Spinal cord (tissue), 10 donors: ENCODE data around the gene COPS9. TPM values are rescaled to one million over a fixed set of nuclear protein-coding genes. Genes with fewer than 3 reads are reported as not detected.

Source experiments
- DNase-seq, 6 donors: peaks; one replicate each; pipeline versions ENCODE4 v3.0.0 to v3.0.0-alpha.2; 2013 to 2015; ENCODE audit warnings: low spot score in 6 of 6, low read depth in 4 of 6
- H3K27ac ChIP-seq: one replicate; pipeline ENCODE4 v1.5.1; 2013; ENCODE audit warnings: low read depth, low read length, control low read depth
- H3K27me3 ChIP-seq: one replicate; pipeline ENCODE4 v1.6.1; 2013; ENCODE audit warnings: low read length; ENCODE audit not compliant: control insufficient read depth, insufficient read depth
- H3K36me3 ChIP-seq: one replicate; pipeline ENCODE4 v1.6.1; 2013; ENCODE audit warnings: low read length; ENCODE audit not compliant: control insufficient read depth, insufficient read depth
- H3K4me1 ChIP-seq: one replicate; pipeline ENCODE4 v1.6.1; 2013; ENCODE audit warnings: low read length; ENCODE audit not compliant: control insufficient read depth, insufficient read depth
- H3K4me3 ChIP-seq: one replicate; pipeline ENCODE4 v1.5.1; 2013; ENCODE audit warnings: low read depth, low read length, control low read depth
- H3K9me3 ChIP-seq: one replicate; pipeline ENCODE4 v1.6.1; 2013; ENCODE audit warnings: low read length; ENCODE audit not compliant: control insufficient read depth, insufficient read depth
- WGBS: methylation state at CpG from one replicate; pipeline ENCODE4 v1.1.5; 2013; ENCODE audit warnings: missing lambda C conversion rate; ENCODE audit not compliant: insufficient coverage; 5-methylcytosine and 5-hydroxymethylcytosine counted together
- polyA plus RNA-seq, 2 donors: library from polyadenylated mRNA; unstranded; fragments of 120-200 nt; gene quantifications; one replicate each; pipeline ENCODE4 v1.2.1, GENCODE V29; 2013; ENCODE audit not compliant: insufficient read length in 2 of 2
- total RNA-seq, 2 donors: library from RNA; depleted of rRNA in 1 of 2; stranded (reverse); fragments of 120-200 nt in 1 of 2; fragments of >200 nt in 1 of 2; gene quantifications; one replicate each; pipeline versions ENCODE4 v1.2.3 to v1.2.4, GENCODE V29; 2013 to 2014
- donor health status: healthy.

COPS9 gene
- total and polyA plus RNA-seq, 4 donors: 90.3 to 219 (median 156) TPM

DNA sequence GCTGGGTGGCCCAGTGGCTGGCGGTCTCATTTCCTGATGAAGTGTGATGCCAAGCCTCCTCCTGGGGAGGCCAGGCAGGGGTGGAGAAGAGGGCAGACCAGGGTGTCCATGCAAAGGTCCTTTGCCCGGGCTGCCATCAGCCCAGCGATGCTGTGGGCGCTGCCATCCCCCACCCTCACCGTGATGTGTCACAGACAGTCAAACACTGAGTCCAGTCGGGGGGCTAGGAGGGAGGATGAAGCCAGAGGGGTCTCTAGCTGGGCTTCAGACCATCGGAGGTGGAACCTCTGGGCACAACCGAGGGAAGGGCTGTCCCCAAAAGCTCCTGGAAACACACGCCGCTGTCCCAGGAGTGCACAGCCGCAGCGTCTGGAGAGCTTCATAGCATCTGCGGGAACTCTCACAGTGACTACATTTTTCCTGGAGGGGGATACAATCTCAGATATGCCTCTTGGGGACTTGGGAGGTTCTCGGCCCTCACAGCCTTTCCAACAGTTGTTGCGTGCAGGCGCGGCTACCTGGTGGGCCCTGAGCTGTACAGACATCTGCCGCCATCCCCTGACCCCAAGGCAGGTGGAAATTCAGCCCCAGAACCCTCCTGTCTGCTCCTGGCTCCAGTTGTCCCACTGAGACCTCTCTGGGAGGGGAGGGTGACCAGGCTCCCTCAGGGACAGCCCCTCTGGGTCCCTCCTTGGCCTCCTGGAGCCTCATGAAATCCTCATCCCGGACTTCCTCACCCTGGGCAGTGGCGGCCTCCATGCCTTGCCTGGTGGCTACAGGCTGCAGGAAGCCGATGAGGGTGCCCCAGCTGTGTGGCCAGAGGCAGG lies 30.9 kb upstream of the COPS9 start:
- H3K36me3 ChIP-seq: no peaks in the 10 kb centered on the region
- 94% methylated on average over 20 of the region's 21 CpGs for WGBS
- H3K4me3 ChIP-seq: no peak overlapping the region
- H3K9me3 ChIP-seq: no peaks in the 10 kb centered on the region
- H3K27ac ChIP-seq: no peak overlapping the region
- H3K27me3 ChIP-seq: no peaks in the 10 kb centered on the region
- H3K4me1 ChIP-seq: peaks cover 35% of the 10 kb centered on the region
- DNase-seq: no peak

DNA sequence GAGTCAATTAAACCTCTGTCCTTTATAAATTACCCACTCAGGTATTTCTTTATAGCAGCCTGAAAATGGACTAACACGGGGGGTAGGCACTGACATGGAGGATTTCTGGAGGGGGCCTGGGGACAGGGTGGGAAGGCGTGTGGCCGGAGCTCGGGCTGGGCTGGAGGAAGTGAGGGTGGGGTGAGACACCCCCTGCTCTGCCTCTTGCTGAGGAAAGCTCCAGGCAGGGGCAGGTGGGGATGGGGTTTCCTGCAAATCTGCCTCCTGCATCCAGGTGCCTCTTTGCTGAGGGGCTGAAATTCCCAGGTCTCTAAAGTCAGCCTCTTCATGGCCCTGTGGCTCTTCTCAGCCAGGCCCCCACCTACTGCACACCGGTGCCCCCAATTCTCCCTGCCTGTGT lies 30.1 kb upstream of the COPS9 start:
- H3K27me3 ChIP-seq: no peaks in the 10 kb centered on the region
- H3K4me1 ChIP-seq: peaks cover 33% of the 10 kb centered on the region
- no peaks in the 10 kb centered on the region for H3K36me3 ChIP-seq
- 88% methylated on average over 5 of the region's 5 CpGs for WGBS
- no peaks in the 10 kb centered on the region for H3K9me3 ChIP-seq
- no peak overlapping the region for H3K27ac ChIP-seq
- DNase-seq: no peak
- H3K4me3 ChIP-seq: no peak overlapping the region

DNA sequence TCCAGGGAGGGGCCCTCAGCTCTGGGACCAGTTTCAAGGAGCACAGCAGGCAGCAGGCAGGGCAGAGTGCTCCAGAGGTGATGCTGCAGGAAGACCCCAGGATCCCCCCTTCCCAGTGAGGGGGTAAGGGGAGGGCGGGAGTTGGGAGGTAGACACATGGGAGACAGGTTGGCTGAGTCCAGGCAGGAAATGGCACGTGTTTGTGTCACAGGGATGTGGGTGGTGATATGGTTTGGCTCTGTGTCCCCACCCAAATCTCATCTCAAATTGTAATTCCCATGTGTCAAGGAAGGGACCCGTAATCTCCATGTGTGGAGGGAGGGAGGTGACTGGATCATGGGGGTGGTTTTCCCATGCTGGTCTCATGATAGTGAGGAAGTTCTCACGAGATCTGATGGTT lies 29.6 kb upstream of the COPS9 start:
- H3K27ac ChIP-seq: no peak overlapping the region
- no peak overlapping the region for H3K4me3 ChIP-seq
- H3K36me3 ChIP-seq: no peaks in the 10 kb centered on the region
- DNase-seq: no peak
- no CpG with 5 or more reads among the region's 4 CpGs for WGBS
- H3K27me3 ChIP-seq: no peaks in the 10 kb centered on the region
- H3K9me3 ChIP-seq: no peaks in the 10 kb centered on the region
- peaks cover 28% of the 10 kb centered on the region for H3K4me1 ChIP-seq

- H3K36me3 ChIP-seq: peaks cover 2% of the 10 kb centered on the region
- DNase-seq: no peak
- H3K27ac ChIP-seq: no peak overlapping the region
- WGBS: 85% methylated on average over 8 of the region's 10 CpGs
- no peaks in the 10 kb centered on the region for H3K27me3 ChIP-seq
- peaks cover 25% of the 10 kb centered on the region for H3K4me1 ChIP-seq
- no peak overlapping the region for H3K4me3 ChIP-seq
- H3K9me3 ChIP-seq: no peaks in the 10 kb centered on the region
These were observed 28.9 kb upstream of the COPS9 start for GRCh38 chr2:240165034-240165433.

DNA sequence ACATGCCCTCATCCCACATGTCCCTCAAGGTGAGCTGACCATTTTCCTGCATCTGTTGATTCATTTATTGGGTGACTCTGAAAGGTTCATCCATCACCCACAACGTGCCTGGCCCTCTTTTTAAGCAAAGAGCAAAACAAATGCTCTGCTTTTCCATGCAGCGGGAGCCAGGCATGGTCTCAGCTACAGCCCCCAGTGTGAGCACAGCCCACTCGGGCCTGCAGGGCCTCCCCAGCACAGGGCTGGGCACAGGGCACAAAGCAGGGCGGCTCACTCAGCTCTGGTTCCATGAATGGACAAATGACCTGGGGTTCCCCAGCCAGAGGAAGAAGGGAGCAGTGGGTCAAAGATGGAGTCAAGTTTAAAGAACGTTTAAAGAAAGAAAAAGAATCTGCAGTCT lies 28.5 kb upstream of the COPS9 start:
- no peak overlapping the region for H3K4me3 ChIP-seq
- H3K9me3 ChIP-seq: no peaks in the 10 kb centered on the region
- DNase-seq: no peak
- WGBS: 61% methylated on average over 4 of the region's 5 CpGs
- H3K36me3 ChIP-seq: peaks cover 2% of the 10 kb centered on the region
- H3K27me3 ChIP-seq: no peaks in the 10 kb centered on the region
- no peak overlapping the region for H3K27ac ChIP-seq
- peaks cover 20% of the 10 kb centered on the region for H3K4me1 ChIP-seq

DNA sequence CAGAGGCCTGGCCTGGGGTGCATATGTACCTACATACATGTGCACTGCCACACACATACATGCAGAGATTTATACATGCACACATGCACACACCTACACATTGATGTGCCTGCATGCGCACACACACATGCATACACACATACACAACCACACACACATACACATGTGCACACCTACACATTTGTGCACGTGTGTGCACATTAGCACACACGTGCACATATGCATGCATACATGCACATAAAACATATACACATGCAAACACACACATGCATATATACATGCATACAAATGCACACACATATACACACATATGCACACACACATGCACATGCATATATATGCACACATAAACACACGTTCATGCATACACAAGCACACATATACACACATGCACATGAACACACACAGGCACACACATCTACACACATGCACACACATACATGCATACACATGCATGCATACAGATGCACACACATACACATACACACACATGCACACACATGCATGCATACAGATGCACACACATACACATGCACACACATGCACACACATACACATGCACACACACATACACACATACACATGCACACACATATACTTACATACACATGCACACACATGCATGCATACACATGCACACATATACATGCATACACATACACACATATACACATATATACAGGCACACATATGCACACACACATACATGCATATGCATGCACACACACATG lies 27.9 kb upstream of the COPS9 start:
- Histone ChIP-seq H3K9me3 (no peaks in the 10 kb centered on the region), H3K27ac (no peak overlapping the region), H3K36me3 (peaks cover 2% of the 10 kb centered on the region), H3K4me3 (no peak overlapping the region), H3K27me3 (no peaks in the 10 kb centered on the region), H3K4me1 (peaks cover 15% of the 10 kb centered on the region)
- WGBS: 96% methylated on average over 4 of the region's 4 CpGs
- DNase-seq: no peak

DNA sequence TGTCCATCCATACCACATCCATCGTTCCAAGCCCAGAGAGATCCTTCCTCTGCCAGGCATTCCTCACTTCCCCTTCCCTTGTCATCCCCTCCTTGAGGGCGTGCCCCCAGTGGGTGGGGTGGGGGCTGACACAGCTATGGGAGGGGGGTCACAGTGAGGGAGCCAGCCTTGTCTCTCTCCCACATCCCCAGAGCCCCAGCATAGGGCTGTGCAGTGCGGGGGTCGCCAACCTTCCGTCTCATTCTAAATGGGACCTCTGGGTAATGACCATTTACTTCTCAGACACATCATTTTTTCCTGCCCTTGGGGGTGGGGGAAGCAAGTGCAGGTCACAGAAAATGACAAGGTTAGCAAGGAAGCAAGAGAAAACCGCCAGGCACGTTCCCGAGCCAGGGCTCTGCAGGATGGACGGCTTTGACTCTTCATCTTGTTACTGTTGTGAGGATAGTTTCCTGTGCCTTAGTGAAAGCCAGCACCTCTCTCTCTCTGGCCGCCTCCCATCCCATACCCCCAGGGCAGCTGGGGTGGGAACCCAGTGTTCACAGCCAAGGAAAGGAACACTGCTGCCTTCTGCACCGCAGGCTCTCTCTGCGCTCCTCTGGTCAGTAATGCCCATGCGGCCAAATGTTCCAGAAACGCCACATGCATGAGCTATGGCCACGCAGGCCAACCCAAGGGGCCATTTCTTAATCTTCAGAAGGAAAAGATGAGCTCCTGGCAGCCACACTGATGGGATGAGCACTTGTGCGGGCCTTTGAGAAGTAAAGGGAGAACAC lies 27.0 kb upstream of the COPS9 start:
- Histone ChIP-seq H3K9me3 (no peaks in the 10 kb centered on the region), H3K4me1 (peaks cover 9% of the 10 kb centered on the region), H3K27me3 (no peaks in the 10 kb centered on the region), H3K27ac (no peak overlapping the region), H3K36me3 (peaks cover 2% of the 10 kb centered on the region), H3K4me3 (no peak overlapping the region)
- DNase-seq: no peak
- WGBS: 85% methylated on average over 7 of the region's 16 CpGs

GRCh38 chr2:240162531-240162930 lies 26.4 kb upstream of the COPS9 start:
- Histone ChIP-seq H3K4me3 (no peak overlapping the region), H3K36me3 (peaks cover 2% of the 10 kb centered on the region), H3K4me1 (peaks cover 9% of the 10 kb centered on the region), H3K27me3 (no peaks in the 10 kb centered on the region), H3K27ac (no peak overlapping the region), H3K9me3 (no peaks in the 10 kb centered on the region)
- DNase-seq: no peak
- 83% methylated on average over 6 of the region's 6 CpGs for WGBS

DNA sequence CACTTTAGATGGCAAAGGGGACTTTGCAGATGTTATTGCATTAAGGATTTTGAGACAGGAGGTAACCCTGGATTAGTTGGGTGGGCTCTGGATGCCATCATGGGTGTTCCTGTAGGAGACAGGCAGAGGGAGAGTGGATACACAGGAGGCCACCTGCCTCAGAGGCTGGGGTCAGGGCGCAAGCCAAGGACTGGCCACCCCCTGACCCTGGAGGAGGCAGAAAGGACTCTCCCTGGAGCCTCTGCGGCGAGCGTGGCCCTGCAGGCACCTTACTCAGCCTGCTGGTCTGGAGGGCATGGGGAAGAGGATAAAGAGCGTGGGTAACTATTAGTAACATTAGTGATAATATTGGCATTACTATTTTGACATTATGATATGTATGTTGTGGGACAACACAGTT lies 25.9 kb upstream of the COPS9 start:
- Histone ChIP-seq H3K4me3 (no peak overlapping the region), H3K27me3 (no peaks in the 10 kb centered on the region), H3K27ac (no peak overlapping the region), H3K4me1 (peaks cover 12% of the 10 kb centered on the region), H3K9me3 (no peaks in the 10 kb centered on the region), H3K36me3 (peaks cover 2% of the 10 kb centered on the region)
- no peak for DNase-seq
- 97% methylated on average over 4 of the region's 5 CpGs for WGBS
